CD4-positive, alpha-beta T cell treated with Interleukin-21 for 1 hour (primary cell): Measurements from ENCODE around the gene SEC16A.
A peak's percentile ranks its signal among the peaks of the same experiment; 100 is the strongest.
"Not testable (repeated sequence)": the region's sequence is repeated elsewhere in the genome, so short reads cannot be mapped to it uniquely, and the experiment has no call there.

ENCODE experiments used
- DNase-seq: peaks from one replicate; pipeline ENCODE4 v3.0.0-alpha.2; 2020

Gene SEC16A

GRCh38 chr9:136412962-136413361 is 69.9 kb downstream of the SEC16A start:
- no peak for DNase-seq

DNA sequence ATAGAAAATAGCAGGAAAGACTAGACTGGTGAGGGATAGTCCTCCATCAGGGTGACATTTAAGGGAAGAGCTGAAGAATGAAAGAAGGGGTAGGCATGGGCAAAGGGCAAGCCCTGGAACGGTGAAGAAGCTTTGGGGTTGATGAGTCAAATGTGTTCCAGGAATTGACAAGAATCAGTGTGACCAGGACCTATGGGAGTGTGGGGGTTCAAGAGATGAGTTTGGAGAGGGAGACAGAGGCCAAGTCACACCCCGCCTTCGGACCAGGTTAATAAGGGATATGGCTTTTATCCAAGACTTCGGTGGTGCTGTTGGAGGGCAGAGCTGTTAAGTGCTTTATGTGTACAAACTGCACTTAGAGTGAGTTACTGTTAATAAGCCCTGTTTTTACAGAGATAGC is 71.5 kb downstream of the SEC16A start:
- no peak for DNase-seq

DNA sequence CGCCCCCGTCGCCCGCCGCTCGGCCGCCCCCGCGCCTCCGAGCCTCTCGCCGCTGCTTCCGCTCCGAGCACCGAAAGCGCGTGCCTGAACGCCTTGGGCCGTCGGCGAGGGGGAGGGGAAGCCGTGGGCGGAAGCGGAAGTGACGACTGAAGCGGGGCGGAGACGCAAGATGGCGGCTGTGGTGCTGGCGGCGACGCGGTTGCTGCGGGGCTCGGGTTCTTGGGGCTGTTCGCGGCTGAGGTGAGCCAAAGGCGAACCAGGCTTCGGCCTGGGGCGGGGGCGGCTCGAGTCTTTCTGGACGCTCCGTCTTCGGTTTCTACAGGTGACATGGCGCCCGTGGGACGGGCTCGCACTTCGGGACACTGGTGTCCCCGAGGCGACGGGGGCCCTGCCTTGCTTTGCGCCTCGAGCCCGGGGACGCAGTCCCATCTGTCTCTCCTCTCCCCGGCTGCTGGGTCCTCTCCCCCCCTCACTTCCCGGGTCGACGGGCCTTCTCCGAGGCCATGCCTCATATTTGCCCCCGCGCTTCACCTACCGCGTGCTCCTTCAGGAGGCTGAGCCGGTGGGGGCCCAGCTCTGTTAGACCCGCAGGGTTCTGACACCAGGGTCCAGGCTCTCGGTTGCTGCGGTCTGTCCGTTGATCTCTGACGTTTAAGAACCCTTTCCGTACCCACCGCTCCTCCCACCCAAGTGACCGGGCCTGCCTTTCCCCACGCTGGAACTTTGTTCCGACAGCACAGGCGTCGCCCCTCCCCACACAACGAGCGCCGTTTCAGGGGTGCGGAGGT is 72.1 kb downstream of the SEC16A start, which contains the start of the genes ENTR1 and PMPCA:
Gene ENTR1, minus strand, starts transcription at position 115 of the 788 bp plus-strand sequence. CDS start 217 bp downstream, outside the sequence.
Gene PMPCA, plus strand, starts transcription at position 159 of the 788 bp plus-strand sequence. Its CDS starts 11 bp downstream, at position 170.
- peak; percentile 95 for DNase-seq

GRCh38 chr9:136409557-136410455 is 73.0 kb downstream of the SEC16A start:
- peak; percentile 33 for DNase-seq

GRCh38 chr9:136407911-136408310 is 74.9 kb downstream of the SEC16A start:
- DNase-seq: no peak

GRCh38 chr9:136407061-136407460 is 75.8 kb downstream of the SEC16A start:
- DNase-seq: not testable (repeated sequence)

DNA sequence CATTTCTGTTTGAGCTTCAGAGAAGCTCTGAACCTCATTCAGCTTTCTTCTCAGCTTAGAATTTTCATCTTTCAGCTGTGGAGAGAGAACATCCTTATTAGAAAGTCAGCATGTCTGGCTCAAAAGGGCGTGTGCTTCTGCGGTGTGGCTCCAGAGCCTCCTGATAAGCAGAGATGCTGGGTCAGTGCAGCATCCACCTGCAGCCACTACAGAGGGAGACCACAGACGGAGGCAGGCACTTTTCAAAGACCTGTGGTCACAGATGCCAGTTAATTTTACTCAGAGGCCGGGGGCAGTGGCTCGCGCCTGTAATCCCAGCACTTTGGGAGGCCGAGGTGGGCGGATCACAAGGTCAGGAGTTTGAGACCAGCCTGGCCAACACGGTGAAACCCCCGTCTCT is 76.9 kb downstream of the SEC16A start:
- not testable (repeated sequence) for DNase-seq

DNA sequence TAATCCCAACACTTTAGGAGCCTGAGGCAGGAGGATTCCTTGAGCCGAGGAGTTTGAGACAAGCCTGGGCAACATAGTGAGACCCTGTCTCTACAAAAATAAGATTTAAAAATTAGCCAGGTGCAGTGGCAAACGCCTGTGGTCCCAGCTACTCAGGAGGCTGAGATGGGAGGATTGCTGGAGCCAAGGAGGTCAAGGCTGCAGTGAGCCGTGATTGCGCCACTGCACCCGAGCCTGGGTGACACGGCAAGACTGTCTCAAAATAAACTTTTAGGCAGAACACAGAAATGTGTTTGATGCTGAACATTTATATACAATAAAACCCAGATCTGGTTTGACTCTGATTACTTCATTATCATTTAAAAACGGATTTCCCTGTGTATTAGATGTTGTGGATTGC is 77.4 kb downstream of the SEC16A start:
- no peak for DNase-seq

GRCh38 chr9:136404801-136405136 is 78.1 kb downstream of the SEC16A start:
- no peak for DNase-seq

GRCh38 chr9:136403915-136404800 is 78.7 kb downstream of the SEC16A start:
- peak; percentile 70 for DNase-seq

DNA sequence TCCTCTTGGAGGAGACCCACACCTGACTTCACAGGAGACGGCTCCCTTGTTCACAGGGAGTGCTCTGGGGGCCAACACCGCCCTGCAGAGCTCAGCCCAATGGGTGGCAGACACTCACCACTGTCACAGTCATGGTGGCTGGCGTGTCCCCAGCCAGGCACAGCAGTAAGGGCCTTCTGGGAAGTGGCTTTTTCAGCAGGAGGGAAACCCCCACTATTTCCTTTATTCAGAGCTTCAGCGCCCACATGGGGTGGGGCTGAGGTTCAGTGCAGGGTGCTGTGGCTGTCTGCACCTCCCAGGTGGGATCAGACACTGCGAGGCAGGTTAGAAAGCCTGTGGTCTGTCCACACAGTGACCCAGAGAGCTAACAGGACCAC is 79.3 kb downstream of the SEC16A start:
- peak; percentile 90 for DNase-seq

GRCh38 chr9:136402067-136402466 is 80.8 kb downstream of the SEC16A start:
- no peak for DNase-seq

GRCh38 chr9:136401173-136401922 is 81.5 kb downstream of the SEC16A start:
- no peak for DNase-seq

GRCh38 chr9:136400038-136400834 is 82.6 kb downstream of the SEC16A start, which contains the start of gene SNAPC4:
TSS of gene SNAPC4 (minus strand) at chr9:136400170. CDS start at chr9:136398428, 1,742 bp downstream.
- DNase-seq: peak; percentile 88

DNA sequence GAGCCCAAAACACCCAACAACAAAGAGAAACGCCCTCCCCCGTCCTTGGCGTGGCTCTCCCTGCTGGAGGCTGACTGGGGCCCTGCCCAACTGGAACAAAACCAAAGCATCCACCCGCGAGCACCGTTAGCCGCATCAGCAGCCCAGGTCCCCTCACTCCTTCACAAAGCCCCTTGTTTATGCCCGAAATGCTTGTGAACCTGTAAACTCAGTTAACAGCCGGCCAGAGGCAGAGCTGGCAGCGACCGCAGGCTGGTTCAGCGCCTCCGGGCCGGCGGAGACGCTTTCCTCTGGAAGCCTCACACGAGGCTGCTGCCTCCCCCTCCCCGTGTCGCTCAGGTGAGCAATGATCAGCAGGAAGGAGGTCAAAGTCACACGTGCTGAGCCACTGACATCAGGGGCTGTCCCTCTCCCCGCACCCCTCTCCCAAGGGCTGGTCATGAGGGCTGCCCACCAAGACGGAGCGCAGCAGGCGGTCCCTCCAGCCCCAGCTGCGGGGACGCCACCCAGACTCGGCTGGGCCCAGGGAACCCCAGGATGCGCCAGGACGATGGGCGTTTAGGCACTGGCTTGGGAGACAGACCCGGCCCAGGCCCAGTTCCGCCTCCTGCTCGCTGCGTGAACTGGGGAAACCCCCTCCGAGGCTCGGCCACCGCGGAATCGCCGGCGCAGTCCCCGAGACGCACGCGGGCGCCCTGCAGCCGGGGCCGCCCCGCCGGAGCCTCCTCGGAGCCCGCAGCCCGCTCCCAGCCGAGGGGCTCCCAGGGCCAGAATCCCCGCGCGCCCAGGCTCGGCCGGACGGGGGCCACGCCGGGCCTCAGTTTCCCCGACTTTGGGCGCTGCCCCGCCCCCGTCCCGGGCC is 83.4 kb downstream of the SEC16A start:
- DNase-seq: peak; percentile 54

GRCh38 chr9:136398286-136398685 is 84.6 kb downstream of the SEC16A start:
- DNase-seq: no peak

GRCh38 chr9:136397643-136398042 is 85.2 kb downstream of the SEC16A start:
- no peak for DNase-seq

- no peak for DNase-seq
Measured at GRCh38 chr9:136396219-136396515, 86.7 kb downstream of the SEC16A start.

DNA sequence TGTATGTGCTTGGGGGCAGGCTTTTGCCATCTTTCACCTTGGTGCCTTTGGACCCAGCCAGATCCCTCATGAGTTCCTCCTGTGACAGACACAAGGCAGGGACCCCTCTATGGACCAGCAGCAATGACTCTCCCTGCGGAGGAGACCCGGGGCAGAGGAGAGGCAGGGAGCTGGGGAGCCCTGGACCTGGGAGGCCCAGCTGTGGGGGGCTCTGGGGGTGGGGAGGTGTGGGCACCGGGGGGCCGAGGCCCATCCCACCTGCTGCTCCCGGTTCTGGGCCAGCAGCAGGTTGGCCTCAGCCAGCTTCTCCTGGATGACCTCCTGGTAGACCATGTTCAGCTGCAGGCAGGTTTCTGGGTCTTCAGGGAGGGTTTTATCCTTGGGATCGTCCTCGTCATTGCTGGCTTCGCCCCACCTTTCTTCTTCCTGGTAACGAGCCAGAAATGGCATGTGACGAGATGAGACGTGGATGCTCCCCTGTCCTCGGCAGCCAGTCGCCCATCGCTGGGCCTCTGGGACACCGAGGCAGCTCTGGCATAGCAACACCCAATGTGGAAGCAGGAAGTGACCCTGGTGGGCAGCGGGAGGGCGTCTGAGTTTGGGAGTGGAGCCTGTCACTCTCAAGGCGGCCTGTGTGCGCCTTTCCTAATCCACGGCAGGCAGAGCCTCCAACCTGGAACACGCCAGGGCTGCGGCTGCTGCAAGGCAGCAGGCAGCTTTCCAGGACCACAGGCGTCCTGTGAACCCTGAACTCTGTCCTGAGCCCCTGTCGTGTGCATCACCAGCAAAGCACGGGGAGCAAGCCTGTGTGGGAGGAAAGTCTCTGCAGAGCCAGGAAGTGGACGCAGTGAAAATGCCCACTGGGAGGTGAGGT is 87.3 kb downstream of the SEC16A start:
- DNase-seq: no peak
